IMR-90 (cell line): ENCODE data around the gene CCL15.

Source experiments
- BHLHE40 ChIP-seq: fragments of 150-350 bp; IDR thresholded peaks from 2 replicates; pipeline ENCODE4 v1.6.1; 2016; ENCODE audit warnings: mild to moderate bottlenecking, low read depth, low read length
- CHD1 ChIP-seq: IDR thresholded peaks from 2 replicates; pipeline ENCODE4 v1.6.1; 2012; ENCODE audit warnings: low read depth, low read length, improper control_type of control experiment
- POLR2A ChIP-seq: IDR thresholded peaks from 2 replicates; pipeline ENCODE4 v1.6.1; 2012; ENCODE audit warnings: mild to moderate bottlenecking, low read depth, low read length

GRCh38 chr17:35982409-35983191 lies 18.8 kb downstream of the CCL15 start:
- TF ChIP-seq POLR2A (no peak), BHLHE40 (no peak), CHD1 (no peak)
